Neural cell (in vitro differentiated cells): Measurements from ENCODE around the gene POLR2C. TPM values are rescaled to one million over a fixed set of nuclear protein-coding genes. Genes with fewer than 3 reads are reported as not detected.

Experiments used
- H2AFZ ChIP-seq: fragments of 200-600, 300-800 bp; sonication (generic), shearing (Covaris generic); 2 replicates; pipeline ENCODE4 v1.6.0; 2014; ENCODE audit warnings: low read depth, mild to moderate bottlenecking, antibody characterized with exemption, low read length, moderate library complexity
- H3F3A ChIP-seq: fragments of 200-600 bp; shearing (Covaris generic); 2 replicates; pipeline ENCODE4 v1.6.1; 2016; ENCODE audit warnings: mild to moderate bottlenecking, moderate library complexity, mixed read lengths, antibody characterized with exemption, low read length; ENCODE audit not compliant: insufficient read depth, poor library complexity, severe bottlenecking
- H3K27ac ChIP-seq: fragments of 200-600, 300-800 bp; sonication (generic), shearing (Covaris generic); 2 replicates; pipeline ENCODE4 v1.5.1; 2014; ENCODE audit warnings: mild to moderate bottlenecking, low read length, moderate library complexity
- H3K27me3 ChIP-seq: fragments of 300-800, 200-600 bp; sonication (generic), shearing (Covaris generic); 2 replicates; pipeline ENCODE4 v1.6.0; 2014; ENCODE audit warnings: mild to moderate bottlenecking, low read depth, low read length, moderate library complexity; ENCODE audit not compliant: insufficient read depth
- H3K36me3 ChIP-seq: fragments of 300-800, 200-600 bp; sonication (generic), shearing (Covaris generic); 2 replicates; pipeline ENCODE4 v1.5.1; 2014; ENCODE audit warnings: mild to moderate bottlenecking, antibody characterized with exemption, low read length, moderate library complexity; ENCODE audit not compliant: insufficient read depth
- H3K4me2 ChIP-seq: fragments of 300-800, 200-600 bp; sonication (generic), shearing (Covaris generic); 2 replicates; pipeline ENCODE4 v1.6.0; 2014; ENCODE audit warnings: mild to moderate bottlenecking, low read length
- H3K4me3 ChIP-seq: fragments of 300-800, 200-600 bp; sonication (generic), shearing (Covaris generic); 2 replicates; pipeline ENCODE4 v1.5.1; 2014; ENCODE audit warnings: mild to moderate bottlenecking, low read length, moderate library complexity
- H3K79me2 ChIP-seq: fragments of 200-600 bp; shearing (Covaris generic); replicated peaks from 2 replicates; pipeline ENCODE4 v1.6.0; 2014; ENCODE audit warnings: mild to moderate bottlenecking, low read length, moderate library complexity; ENCODE audit not compliant: insufficient read depth
- H3K9ac ChIP-seq: fragments of 300-800, 200-600 bp; sonication (generic), shearing (Covaris generic); 2 replicates; pipeline ENCODE4 v1.6.1; 2016; ENCODE audit warnings: mild to moderate bottlenecking, low read length, mixed read lengths
- H3K9me2 ChIP-seq: fragments of 200-600 bp; shearing (Covaris generic); 2 replicates; pipeline ENCODE4 v1.6.1; 2016; ENCODE audit warnings: mild to moderate bottlenecking, low read length, mixed read lengths; ENCODE audit not compliant: insufficient read depth
- H3K9me3 ChIP-seq: fragments of 200-600, 300-800 bp; sonication (generic), shearing (Covaris generic); 2 replicates; pipeline ENCODE4 v1.6.1; 2016; ENCODE audit warnings: mild to moderate bottlenecking, mixed run types, low read length, moderate library complexity, mixed read lengths
- H4K20me1 ChIP-seq: fragments of 200-600 bp; shearing (Covaris generic); 2 replicates; pipeline ENCODE4 v1.6.1; 2016; ENCODE audit warnings: mild to moderate bottlenecking, mixed run types; ENCODE audit not compliant: insufficient read depth
- CTCF ChIP-seq: fragments of 450-650 bp; IDR thresholded peaks from 2 replicates; pipeline ENCODE4 v1.5.1; 2014; ENCODE audit warnings: antibody characterized with exemption, mild to moderate bottlenecking, moderate library complexity; ENCODE audit not compliant: poor library complexity, severe bottlenecking
- EZH2 ChIP-seq: fragments of 200-600, 300-800 bp; shearing (Covaris generic), sonication (generic); IDR thresholded peaks from 2 replicates; pipeline ENCODE4 v1.6.1; 2014; ENCODE audit warnings: antibody characterized with exemption, low read length, borderline replicate concordance, mild to moderate bottlenecking; ENCODE audit not compliant: insufficient read depth, poor library complexity, severe bottlenecking
- MXI1 ChIP-seq: fragments of 450-650 bp; conservative IDR thresholded peaks from 2 replicates; pipeline ENCODE4 v1.6.1; 2014; ENCODE audit warnings: antibody characterized with exemption, mild to moderate bottlenecking; ENCODE audit not compliant: poor library complexity, severe bottlenecking
- POLR2AphosphoS5 ChIP-seq: IDR thresholded peaks from 2 replicates; pipeline ENCODE4 v1.6.1; 2012
- RAD21 ChIP-seq: fragments of 450-650 bp; conservative IDR thresholded peaks from 2 replicates; pipeline ENCODE4 v1.6.1; 2014; ENCODE audit warnings: antibody characterized with exemption, mild to moderate bottlenecking, moderate library complexity
- SMC3 ChIP-seq: fragments of 450-650 bp; conservative IDR thresholded peaks from 2 replicates; pipeline ENCODE4 v1.6.1; 2014; ENCODE audit warnings: antibody characterized with exemption, mild to moderate bottlenecking, moderate library complexity; ENCODE audit not compliant: poor library complexity
- TAF1 ChIP-seq: IDR thresholded peaks from 2 replicates; pipeline ENCODE4 v1.6.1; 2012; ENCODE audit warnings: low read depth
- polyA plus RNA-seq: library from polyadenylated mRNA; depleted of rRNA; stranded (reverse); fragments of >200 nt; gene quantifications from 2 replicates; pipeline ENCODE4 v1.2.3, GENCODE V29; 2014

Gene POLR2C
- polyA plus RNA-seq, 1 donor from 2014 or later: 109 TPM

- H3K9ac ChIP-seq: peak overlapping the region; percentile 12
- H3K79me2 ChIP-seq: peaks cover 41% of the 10 kb centered on the region
- no peaks in the 10 kb centered on the region for H3F3A ChIP-seq
- no peaks in the 10 kb centered on the region for H3K27me3 ChIP-seq
- H3K9me3 ChIP-seq: no peaks in the 10 kb centered on the region
- TF ChIP-seq CTCF (peak; percentile 53), POLR2AphosphoS5 (no peak)
- no peaks in the 10 kb centered on the region for H3K9me2 ChIP-seq
- no peaks in the 10 kb centered on the region for H3K36me3 ChIP-seq
- H3K27ac ChIP-seq: no peak overlapping the region
- H2AFZ ChIP-seq: no peak overlapping the region
- peak overlapping the region; percentile 89 for H3K4me3 ChIP-seq
- no peak overlapping the region for H3K4me2 ChIP-seq
- peaks cover 4% of the 10 kb centered on the region for H4K20me1 ChIP-seq
Measured at GRCh38 chr16:57475711-57476339, 13.3 kb downstream of the POLR2C start.

GRCh38 chr16:57476546-57477410 lies 14.3 kb downstream of the POLR2C start:
- Histone ChIP-seq H3K9ac (peak overlapping the region; percentile 81), H3F3A (no peaks in the 10 kb centered on the region), H3K9me2 (no peaks in the 10 kb centered on the region), H2AFZ (no peak overlapping the region), H3K4me3 (peak overlapping the region; percentile 89), H3K4me2 (peak overlapping the region; percentile 80), H3K36me3 (no peaks in the 10 kb centered on the region), H3K79me2 (peaks cover 41% of the 10 kb centered on the region), H4K20me1 (peaks cover 4% of the 10 kb centered on the region), H3K27ac (peak overlapping the region; percentile 49), H3K9me3 (no peaks in the 10 kb centered on the region), H3K27me3 (no peaks in the 10 kb centered on the region)
- TF ChIP-seq SMC3 (no peak), RAD21 (no peak), CTCF (no peak), TAF1 (no peak), EZH2 (no peak)

GRCh38 chr16:57477531-57478202 lies 15.2 kb downstream of the POLR2C start:
- Histone ChIP-seq H3F3A (no peaks in the 10 kb centered on the region), H3K9ac (peak overlapping the region; percentile 81), H3K79me2 (peaks cover 41% of the 10 kb centered on the region), H3K27ac (peak overlapping the region; percentile 49), H3K27me3 (no peaks in the 10 kb centered on the region), H4K20me1 (peaks cover 4% of the 10 kb centered on the region), H3K4me2 (peak overlapping the region; percentile 92), H3K9me3 (no peaks in the 10 kb centered on the region), H3K4me3 (peak overlapping the region; percentile 89), H3K9me2 (no peaks in the 10 kb centered on the region), H2AFZ (no peak overlapping the region), H3K36me3 (no peaks in the 10 kb centered on the region)
- TF ChIP-seq MXI1: peak; percentile 74
- TF ChIP-seq EZH2: no peak
